Activated CD4-positive, CD25-positive, alpha-beta regulatory T cell treated with anti-CD3 and anti-CD28 coated beads, Interleukin-2, amount 50 U/mL, for 72 hours (primary cell): ENCODE measurements around the gene PRR19.

Experiments
- DNase-seq: peaks from one replicate; pipeline ENCODE4 v3.0.0; 2021

PRR19 gene

DNA sequence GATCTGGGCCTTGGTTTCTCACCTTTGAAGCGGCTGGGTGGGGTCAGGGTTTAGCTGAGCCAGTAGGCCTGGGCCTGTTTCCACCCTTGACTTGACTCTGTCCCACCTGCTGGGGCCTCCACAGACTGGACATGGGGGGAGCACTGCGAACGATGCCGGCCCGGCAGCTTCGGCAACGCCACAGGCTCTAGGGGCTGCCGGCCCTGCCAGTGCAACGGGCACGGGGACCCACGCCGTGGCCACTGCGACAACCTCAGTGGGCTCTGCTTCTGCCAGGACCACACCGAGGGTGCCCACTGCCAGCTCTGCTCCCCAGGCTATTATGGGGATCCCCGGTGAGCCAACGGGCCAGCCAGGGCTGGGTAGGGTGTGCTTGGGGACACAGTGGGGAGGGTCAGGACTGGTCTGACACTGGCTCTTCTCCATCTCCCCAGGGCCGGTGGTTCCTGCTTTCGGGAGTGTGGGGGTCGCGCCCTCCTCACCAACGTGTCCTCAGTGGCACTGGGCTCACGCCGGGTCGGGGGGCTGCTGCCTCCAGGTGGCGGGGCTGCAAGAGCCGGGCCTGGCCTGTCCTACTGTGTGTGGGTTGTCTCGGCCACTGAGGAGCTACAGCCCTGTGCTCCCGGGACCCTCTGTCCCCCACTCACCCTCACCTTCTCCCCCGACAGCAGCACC, 51.5 kb downstream of the PRR19 start:
- DNase-seq = no peak

DNA sequence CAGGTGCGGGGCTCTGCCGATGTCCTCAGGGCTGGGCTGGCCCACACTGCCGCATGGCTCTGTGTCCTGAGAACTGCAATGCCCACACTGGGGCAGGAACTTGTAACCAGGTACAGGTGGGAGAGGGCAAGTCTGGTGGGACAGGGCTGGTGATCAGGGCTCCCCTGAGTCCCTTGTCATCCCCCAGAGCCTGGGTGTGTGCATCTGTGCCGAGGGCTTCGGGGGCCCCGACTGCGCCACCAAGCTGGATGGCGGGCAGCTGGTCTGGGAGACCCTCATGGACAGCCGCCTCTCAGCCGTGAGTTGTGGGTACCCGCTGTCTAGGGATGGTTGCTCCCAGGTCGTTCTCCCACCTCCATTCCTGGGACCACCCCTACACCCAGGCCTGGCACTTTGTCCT, 54.0 kb downstream of the PRR19 start:
- no peak for DNase-seq

GRCh38 chr19:42356686-42357085, 54.8 kb downstream of the PRR19 start:
- no peak for DNase-seq

DNA sequence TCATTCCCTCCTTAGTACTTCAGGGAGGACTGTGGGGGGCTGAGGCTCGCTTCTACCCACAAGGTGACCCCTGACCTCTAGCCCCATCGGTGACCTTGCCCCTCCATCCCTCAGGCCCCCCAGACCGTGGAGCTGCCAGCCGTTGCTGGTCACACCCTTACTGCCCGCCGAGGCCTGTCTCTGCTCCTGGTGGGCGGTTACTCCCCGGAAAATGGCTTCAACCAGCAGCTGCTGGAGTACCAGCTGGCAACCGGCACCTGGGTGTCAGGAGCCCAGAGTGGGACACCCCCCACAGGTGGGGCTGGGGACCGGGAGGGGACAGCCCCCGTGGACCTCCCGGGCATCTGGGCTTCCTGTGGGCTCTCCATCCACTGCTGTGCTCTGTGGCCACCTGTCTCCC, 55.4 kb downstream of the PRR19 start:
- no peak for DNase-seq
